GM06990 (cell line): ENCODE measurements around the gene DSC1.

Experiments used
- DNase-seq: peaks from one replicate; pipeline ENCODE4 v3.0.0-alpha.2; 2011; ENCODE audit not compliant: insufficient read length; ENCODE audit errors: extremely low read depth
- H3K27me3 ChIP-seq: replicated peaks from 2 replicates; pipeline ENCODE4 v1.6.0; 2011; ENCODE audit warnings: low read length; ENCODE audit not compliant: control insufficient read depth, insufficient read depth
- H3K36me3 ChIP-seq: 2 replicates; pipeline ENCODE4 v1.5.1; 2011; ENCODE audit warnings: low read length; ENCODE audit not compliant: control insufficient read depth, insufficient read depth
- H3K4me3 ChIP-seq: replicated peaks from 2 replicates; pipeline ENCODE4 v1.5.1; 2011; ENCODE audit warnings: low read depth, mild to moderate bottlenecking, control low read depth, low read length
- TF ChIP-seq, protein P1 (sequence below): IDR thresholded peaks from 2 replicates; pipeline ENCODE4 v1.5.1; 2011; ENCODE audit warnings: low read length, control low read depth, mild to moderate bottlenecking, inconsistent platforms; ENCODE audit not compliant: insufficient read depth, poor library complexity, severe bottlenecking

DSC1 gene

GRCh38 chr18:31155498-31155897 is 7.2 kb downstream of the DSC1 start:
- DNase-seq, result no peak
- Histone ChIP-seq H3K27me3 (no peaks in the 10 kb centered on the region), H3K36me3 (no peaks in the 10 kb centered on the region), H3K4me3 (no peak overlapping the region)
- TF ChIP-seq, protein P1, sequence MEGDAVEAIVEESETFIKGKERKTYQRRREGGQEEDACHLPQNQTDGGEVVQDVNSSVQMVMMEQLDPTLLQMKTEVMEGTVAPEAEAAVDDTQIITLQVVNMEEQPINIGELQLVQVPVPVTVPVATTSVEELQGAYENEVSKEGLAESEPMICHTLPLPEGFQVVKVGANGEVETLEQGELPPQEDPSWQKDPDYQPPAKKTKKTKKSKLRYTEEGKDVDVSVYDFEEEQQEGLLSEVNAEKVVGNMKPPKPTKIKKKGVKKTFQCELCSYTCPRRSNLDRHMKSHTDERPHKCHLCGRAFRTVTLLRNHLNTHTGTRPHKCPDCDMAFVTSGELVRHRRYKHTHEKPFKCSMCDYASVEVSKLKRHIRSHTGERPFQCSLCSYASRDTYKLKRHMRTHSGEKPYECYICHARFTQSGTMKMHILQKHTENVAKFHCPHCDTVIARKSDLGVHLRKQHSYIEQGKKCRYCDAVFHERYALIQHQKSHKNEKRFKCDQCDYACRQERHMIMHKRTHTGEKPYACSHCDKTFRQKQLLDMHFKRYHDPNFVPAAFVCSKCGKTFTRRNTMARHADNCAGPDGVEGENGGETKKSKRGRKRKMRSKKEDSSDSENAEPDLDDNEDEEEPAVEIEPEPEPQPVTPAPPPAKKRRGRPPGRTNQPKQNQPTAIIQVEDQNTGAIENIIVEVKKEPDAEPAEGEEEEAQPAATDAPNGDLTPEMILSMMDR, result no peak

GRCh38 chr18:31154181-31154580 is 8.5 kb downstream of the DSC1 start:
- DNase-seq, result no peak
- Histone ChIP-seq H3K36me3 (no peaks in the 10 kb centered on the region), H3K4me3 (no peak overlapping the region), H3K27me3 (no peaks in the 10 kb centered on the region)
- TF ChIP-seq, protein P1, result no peak

- Histone ChIP-seq H3K36me3 (no peaks in the 10 kb centered on the region), H3K27me3 (no peaks in the 10 kb centered on the region), H3K4me3 (no peak overlapping the region)
- no peak for DNase-seq
- TF ChIP-seq, protein P1, result no peak
Observed at GRCh38 chr18:31149351-31149750, 13.3 kb downstream of the DSC1 start.

- TF ChIP-seq, protein P1, result no peak
- DNase-seq, result no peak
- H3K27me3 ChIP-seq, result no peaks in the 10 kb centered on the region
- H3K36me3 ChIP-seq, result no peaks in the 10 kb centered on the region
- H3K4me3 ChIP-seq, result no peak overlapping the region
Observed at GRCh38 chr18:31148600-31148999, 14.1 kb downstream of the DSC1 start.

DNA sequence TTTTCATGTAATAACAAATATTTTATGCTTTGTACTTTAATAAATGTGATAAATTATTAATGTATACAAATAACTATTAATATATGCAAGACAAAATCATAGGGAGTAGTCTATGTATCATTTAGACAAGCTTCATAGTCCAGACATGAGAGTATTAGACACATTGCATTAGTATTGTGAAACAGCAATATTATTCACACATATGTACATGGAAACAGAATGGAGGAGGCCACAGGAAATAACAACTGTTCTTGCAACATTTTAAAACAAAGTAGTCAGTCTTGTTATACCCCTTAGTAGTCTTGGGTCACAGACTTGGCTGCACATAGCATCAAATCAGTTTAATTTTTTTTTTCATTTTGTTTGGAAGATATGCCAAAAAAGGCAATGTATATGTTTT is 15.8 kb downstream of the DSC1 start:
- no peaks in the 10 kb centered on the region for H3K27me3 ChIP-seq

More for the DNA sequence above, 15.8 kb downstream of the DSC1 start:
- Histone ChIP-seq H3K4me3 (no peak overlapping the region), H3K36me3 (no peaks in the 10 kb centered on the region)
- no peak for DNase-seq
- TF ChIP-seq, protein P1, result no peak
